Suprapubic skin (tissue), 3 donors: ENCODE data around the gene IL1RAPL2.

Experiments used
- CTCF ChIP-seq, 2 donors: fragments of 200-600 bp in 1 of 2; fragments of 450-650 bp in 1 of 2; sonication (generic) in 1 of 2; IDR thresholded peaks; one replicate each; pipeline ENCODE4 v1.5.1; 2016 to 2019; ENCODE audit warnings: antibody characterized with exemption in 2 of 2, mild to moderate bottlenecking in 1 of 2, moderate library complexity in 1 of 2
- POLR2A ChIP-seq, 2 donors: fragments of 450-650 bp; IDR thresholded peaks; one replicate each; pipeline ENCODE4 v1.6.1; 2017; ENCODE audit warnings: antibody characterized with exemption in 2 of 2, mild to moderate bottlenecking in 2 of 2, moderate library complexity in 2 of 2

GRCh38 chrX:105050921-105051320 is 484.9 kb downstream of the IL1RAPL2 start:
- TF ChIP-seq POLR2A (IDR thresholded peaks at IDR 0.05) (no peak), CTCF (IDR thresholded peaks at IDR 0.05) (no peak)
